GM19035 (cell line): ENCODE measurements around the gene EIF4E2.

Experiments used
- ATAC-seq: cut with Tn5 transposase; IDR thresholded peaks from one replicate; pipeline ENCODE4 v1.9.1; 2021; ENCODE audit not compliant: unreplicated experiment

EIF4E2 gene

GRCh38 chr2:232537079-232537478 is 13.4 kb upstream of the EIF4E2 start:
- no peak for ATAC-seq

DNA sequence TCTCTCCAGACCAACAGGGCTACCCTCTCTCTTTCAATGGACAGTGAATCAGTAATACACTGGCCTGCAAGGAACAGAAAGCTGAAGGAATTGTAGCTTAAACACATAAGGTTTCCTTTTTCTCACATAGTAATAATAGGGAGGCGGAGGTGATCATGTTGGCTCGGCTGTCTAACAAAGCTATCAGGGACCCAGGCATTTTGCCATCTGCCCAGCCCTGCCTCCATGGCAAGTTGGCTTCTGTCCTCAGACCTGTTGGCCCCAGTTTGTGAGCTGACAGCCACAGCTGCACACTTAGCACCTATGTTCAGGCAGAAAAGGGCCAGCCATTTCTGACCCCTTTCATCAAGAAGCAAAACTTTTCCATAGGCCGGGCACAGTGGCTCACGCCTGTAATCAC is 13.0 kb upstream of the EIF4E2 start:
- no peak for ATAC-seq

DNA sequence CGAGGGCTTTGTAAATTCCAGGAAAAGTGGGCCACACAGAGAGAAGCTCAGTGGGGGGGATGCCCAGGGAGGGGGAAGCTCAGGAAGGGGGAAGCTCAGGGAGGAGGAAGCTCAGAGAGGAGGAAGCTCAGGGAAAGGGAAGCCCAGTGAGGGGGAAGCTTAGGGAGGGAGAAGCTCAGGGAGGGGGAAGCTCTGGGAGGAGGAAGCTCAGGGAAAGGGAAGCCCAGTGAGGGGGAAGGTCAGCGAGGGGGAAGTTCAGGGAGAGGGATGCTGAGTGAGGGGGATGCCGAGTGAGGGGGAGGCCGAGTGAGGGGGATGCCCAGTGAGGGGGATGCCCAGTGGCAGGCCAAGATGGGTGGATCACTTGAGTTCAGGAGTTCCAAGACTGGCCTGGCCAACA is 11.8 kb upstream of the EIF4E2 start:
- ATAC-seq = no peak

DNA sequence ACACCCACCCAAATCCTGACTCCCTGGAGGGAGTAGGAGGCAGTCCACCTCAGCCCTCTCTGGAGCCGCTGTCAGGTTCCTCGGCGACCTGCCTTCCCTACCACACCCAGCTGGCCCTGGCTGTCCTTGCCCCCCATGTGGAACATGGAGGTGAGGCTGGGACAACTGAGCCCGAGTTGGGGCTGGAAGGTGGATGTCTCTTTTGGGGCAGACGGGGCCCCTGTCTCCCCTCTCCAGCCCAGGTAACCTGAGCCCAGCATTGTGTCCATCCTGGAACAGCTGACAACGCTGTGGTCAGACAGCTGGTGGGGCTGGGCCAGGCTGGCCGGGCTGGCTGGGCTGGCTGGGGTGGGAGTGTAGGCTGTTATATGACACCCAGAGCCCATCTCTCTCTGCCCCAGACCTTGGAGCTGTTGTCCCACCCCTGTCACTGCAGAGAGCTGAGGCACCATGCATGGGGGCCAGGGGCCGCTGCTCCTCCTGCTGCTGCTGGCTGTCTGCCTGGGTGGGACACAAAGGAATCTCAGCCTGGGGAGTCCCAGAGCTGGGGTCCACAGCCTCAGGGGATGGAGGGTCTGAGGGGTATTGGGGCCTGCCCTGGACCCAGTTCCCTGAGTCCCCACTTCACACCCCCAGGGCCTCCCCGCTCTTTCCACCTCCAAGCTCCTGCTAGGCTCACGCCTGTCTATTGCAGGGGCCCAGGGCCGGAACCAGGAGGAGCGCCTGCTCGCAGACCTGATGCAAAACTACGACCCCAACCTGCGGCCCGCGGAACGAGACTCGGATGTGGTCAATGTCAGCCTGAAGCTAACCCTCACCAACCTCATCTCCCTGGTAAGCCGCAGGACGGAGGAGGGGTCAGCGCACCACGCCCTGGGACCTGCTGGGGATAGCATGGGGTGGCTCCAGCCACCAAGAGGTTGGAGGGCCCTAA is 10.9 kb upstream of the EIF4E2 start, which contains the start of gene CHRNG:
CHRNG (plus strand) TSS at position 395 of the 934 bp plus-strand sequence; CDS start at position 451, 56 bp downstream.
- no peak for ATAC-seq

DNA sequence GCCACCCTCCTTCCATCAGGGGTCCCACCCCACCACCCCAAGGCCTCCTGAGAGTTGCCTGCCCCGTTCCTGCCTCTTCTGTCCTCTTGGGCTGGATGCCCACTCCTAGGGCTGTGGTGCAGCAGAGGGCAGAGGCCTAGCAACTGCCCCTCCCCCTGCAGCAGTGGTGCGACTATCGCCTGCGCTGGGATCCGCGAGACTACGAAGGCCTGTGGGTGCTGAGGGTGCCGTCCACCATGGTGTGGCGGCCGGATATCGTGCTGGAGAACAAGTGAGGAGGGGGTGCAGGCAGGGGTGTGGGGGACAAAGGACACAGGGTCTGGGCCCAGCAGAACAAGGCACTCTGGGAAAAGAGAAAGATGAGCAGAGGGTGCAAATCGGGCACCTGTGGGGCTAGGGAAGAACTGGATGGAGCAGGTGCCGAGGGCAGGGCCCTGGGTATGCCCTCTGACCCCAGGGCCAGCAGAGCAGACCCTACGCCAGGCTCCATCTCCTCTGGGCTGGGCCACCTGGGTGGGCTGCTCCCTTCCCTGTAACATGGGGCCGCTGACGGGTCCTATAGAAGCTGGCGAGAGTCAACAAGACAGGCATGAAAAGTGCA is 9.9 kb upstream of the EIF4E2 start:
- ATAC-seq = no peak

- ATAC-seq = no peak
Observed at GRCh38 chr2:232541195-232541960, 9.1 kb upstream of the EIF4E2 start.

DNA sequence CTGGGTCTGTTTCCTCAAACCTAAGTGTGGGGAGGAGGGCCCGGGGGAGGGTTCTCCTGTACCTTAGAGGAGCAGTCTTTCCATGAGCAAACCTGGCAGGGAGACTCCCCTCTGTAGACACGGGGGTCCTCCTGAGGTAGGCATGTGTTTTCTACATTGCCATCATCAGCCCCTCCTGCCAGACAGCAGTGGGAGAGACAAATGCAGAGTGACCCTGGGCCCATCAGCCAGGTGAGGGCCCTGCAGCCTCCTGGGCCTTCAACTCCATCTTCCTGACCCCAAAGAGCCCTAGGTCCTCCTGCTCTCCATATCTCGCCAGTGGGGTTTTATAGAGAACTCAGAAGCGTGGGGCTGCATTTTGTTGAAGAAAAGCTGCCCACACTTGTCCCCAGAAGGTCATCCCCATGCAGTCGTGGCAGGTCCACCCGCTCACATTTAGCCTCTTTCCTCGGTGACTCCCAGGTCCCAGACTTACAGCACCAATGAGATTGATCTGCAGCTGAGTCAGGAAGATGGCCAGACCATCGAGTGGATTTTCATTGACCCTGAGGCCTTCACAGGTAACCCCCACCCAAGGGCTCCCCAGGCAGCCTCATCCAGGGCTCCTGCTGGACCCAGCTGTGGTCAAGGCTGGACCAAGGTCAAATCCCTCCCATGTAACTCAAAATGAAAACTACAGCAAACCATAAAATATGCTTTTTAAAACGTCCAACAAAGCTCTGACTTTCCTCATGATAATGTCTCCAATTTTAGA is 8.4 kb upstream of the EIF4E2 start:
- no peak for ATAC-seq

- no peak for ATAC-seq
Observed at GRCh38 chr2:232542715-232543467, 7.6 kb upstream of the EIF4E2 start.

DNA sequence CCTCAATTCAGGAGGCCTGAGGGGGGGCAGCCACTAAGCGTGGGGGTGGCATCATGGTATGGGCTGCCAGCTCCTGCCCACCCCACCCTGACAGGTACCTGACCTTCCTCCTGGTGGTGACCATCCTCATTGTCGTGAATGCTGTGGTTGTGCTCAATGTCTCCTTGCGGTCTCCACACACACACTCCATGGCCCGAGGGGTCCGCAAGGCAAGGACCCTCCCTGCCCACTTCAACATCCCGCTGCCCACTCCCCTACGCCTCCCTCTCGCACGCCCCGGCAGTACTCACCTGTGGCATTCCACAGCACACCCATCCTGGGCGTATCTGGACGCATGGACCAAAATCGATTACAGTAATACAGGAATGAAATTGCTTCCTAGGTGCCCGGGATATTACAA is 7.0 kb upstream of the EIF4E2 start:
- ATAC-seq = no peak

DNA sequence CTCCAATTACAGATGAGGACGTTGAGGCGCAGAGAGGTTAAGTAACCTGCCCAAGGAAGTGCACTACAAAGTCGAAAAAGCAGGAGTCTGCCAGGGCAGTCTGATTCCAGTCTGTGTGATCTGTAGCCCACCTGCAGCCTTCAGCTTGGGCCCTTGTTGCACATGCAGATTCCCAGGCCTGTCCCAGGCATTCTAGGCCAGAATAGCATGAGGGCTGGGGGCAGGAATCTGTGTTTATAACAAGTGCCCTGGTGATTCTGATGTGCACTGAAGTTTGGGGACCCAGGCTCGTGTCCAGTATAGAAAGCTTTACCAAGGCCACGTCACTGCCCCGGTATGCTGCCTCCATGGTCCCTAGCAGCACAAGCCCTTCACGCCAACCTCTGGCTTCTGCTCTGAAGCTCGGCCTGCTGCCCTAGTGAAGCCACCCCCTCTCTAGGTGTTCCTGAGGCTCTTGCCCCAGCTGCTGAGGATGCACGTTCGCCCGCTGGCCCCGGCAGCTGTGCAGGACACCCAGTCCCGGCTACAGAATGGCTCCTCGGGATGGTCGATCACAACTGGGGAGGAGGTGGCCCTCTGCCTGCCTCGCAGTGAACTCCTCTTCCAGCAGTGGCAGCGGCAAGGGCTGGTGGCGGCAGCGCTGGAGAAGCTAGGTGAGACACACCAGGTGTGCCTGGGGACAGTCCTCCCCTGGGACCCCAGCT is 6.4 kb upstream of the EIF4E2 start:
- no peak for ATAC-seq

GRCh38 chr2:232544674-232545073 is 5.8 kb upstream of the EIF4E2 start:
- ATAC-seq = no peak

DNA sequence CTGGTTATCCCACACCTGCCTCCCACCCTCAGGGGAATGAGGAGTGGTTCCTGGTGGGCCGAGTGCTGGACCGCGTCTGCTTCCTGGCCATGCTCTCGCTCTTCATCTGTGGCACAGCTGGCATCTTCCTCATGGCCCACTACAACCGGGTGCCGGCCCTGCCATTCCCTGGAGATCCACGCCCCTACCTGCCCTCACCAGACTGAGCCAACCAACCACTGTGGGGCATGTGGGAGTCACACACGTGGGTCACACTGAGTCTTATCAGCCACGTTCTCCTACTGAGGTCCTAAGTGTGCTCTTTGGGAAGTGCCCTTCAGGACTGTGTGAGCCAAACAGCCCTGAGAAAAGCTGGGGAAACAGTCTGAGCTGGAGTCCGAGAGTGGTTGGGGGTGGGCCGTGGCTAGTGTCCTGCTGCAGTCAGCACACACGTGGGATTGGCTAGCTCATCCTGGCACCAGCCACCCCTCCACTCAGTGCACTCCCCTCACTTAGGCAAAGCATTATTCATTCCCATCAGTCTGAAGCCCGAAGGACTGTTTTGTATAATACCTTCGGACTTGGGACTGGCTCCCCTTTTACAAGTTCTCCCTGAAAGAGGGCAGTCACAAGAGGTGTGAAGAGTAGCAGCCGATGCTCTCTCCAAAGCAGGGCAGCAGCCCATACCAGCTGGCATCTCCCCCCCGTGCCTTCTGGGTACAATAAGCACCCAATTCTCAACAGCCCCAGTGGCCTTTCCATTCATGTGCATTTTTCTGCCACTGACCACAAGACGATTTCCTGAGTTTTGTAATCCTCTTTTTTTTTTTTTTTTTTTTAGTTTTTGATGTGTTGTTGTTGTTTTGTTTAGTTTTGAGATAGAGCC is 4.7 kb upstream of the EIF4E2 start:
- no peak for ATAC-seq

DNA sequence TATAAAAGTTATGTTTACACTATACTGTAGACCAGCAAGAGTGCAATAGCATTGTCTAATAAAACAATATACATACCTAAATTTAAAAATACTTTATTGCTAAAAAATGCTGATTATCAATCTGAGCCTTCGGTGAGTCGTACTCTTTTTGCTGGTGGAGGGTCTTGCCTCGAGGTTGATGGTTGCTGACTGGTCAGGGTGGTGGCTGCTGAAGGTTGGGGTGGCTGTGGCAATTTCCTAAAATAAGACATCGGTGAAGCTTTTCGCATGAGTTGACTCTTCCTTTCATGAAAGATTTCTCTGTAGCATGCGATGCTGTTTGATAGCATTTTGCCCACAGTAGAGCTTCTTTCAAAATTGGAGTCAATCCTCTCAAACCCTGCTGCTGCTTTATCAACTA is 2.5 kb upstream of the EIF4E2 start:
- ATAC-seq = no peak

DNA sequence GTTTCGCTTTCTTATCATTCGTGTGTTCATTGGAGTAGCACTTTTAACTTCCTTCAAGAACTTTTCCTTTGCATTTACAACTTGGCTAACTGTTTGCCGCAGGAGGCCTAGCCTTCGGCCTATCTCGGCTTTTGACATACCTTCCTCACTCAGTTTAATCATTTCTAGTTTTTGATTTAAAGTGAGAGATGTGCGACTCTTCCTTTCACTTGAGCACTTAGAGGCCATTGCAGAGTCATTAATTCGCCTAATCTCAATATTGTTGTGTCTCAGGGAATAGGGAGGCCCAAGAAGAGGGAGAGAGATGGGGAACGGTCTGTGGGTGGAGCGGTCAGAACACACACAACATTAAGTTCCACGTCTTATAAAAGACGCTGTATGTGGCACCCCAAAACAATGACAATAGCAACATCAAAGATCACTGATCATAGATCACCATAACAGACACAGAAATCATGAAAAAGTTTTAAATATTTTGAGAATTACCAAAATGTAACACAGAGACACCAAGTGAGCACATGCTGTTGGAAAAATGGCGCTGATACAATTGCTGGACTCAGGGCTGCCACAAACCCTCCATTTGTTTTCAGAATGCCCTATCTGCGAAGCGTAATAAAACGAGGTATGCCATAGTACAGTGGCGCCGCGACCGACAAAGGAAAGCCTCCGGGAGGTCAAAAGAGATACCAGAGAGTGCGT is 685 bp upstream of the EIF4E2 start:
- no peak for ATAC-seq

GRCh38 chr2:232551250-232551638 is 755 bp downstream of the EIF4E2 start:
- no peak for ATAC-seq

- no peak for ATAC-seq
Observed at GRCh38 chr2:232551776-232552175, 1.3 kb downstream of the EIF4E2 start.

GRCh38 chr2:232556426-232556825 is 5.9 kb downstream of the EIF4E2 start:
- no peak for ATAC-seq

GRCh38 chr2:232562515-232563151 is 12.1 kb downstream of the EIF4E2 start:
- ATAC-seq = no peak
